ENCODE results near the gene C5orf15. TPM values are rescaled to one million over a fixed set of nuclear protein-coding genes. Genes with fewer than 3 reads are reported as not detected.
A peak's percentile ranks its signal among the peaks of the same experiment; 100 is the strongest.

Gene C5orf15
- total RNA-seq, 1 donor from 2014 or later: 120 TPM

GRCh38 chr5:133925866-133926488 is 42.4 kb downstream of the C5orf15 start:
- Mint-ChIP-seq H3K36me3 (no peaks in the 10 kb centered on the region), H3K27ac (no peak overlapping the region), H3K4me1 (no peaks in the 10 kb centered on the region), H3K9me3 (no peaks in the 10 kb centered on the region), H3K27me3 (ENCODE audit: insufficient read depth, low read depth) (peaks cover 7% of the 10 kb centered on the region), H3K4me3 (no peak overlapping the region)
- H3F3A ChIP-seq (ENCODE audit: low read depth): no peaks in the 10 kb centered on the region
- TF ChIP-seq EZH2 (IDR thresholded peaks at IDR 0.05): no peak
- TF ChIP-seq EZH2phosphoT487 (IDR thresholded peaks at IDR 0.05): no peak
- no peak for TF ChIP-seq CTCF (IDR thresholded peaks at IDR 0.05)
- H2AFZ ChIP-seq (replicated peaks): no peak overlapping the region
- no peaks in the 10 kb centered on the region for H3K9me3 ChIP-seq (ENCODE audit: low read depth)
- H3K4me1 ChIP-seq: no peaks in the 10 kb centered on the region
- no peaks in the 10 kb centered on the region for H3K79me2 ChIP-seq (ENCODE audit: low read depth)
- DNase-seq (ENCODE audit: low spot score): no peak
- no peaks in the 10 kb centered on the region for H3K27me3 ChIP-seq
- H3K27ac ChIP-seq: no peak overlapping the region
- no peak overlapping the region for H3K4me3 ChIP-seq
- no peak overlapping the region for H3K4me2 ChIP-seq
- H3K9ac ChIP-seq: no peak overlapping the region
- no peaks in the 10 kb centered on the region for H4K20me1 ChIP-seq (ENCODE audit: low read depth)
- no peaks in the 10 kb centered on the region for H3K36me3 ChIP-seq

GRCh38 chr5:133925269-133925668 is 43.2 kb downstream of the C5orf15 start:
- Histone ChIP-seq H3K27me3 (no peaks in the 10 kb centered on the region), H4K20me1 (ENCODE audit: low read depth) (no peaks in the 10 kb centered on the region), H2AFZ (replicated peaks) (no peak overlapping the region), H3K36me3 (no peaks in the 10 kb centered on the region), H3K79me2 (ENCODE audit: low read depth) (no peaks in the 10 kb centered on the region), H3F3A (ENCODE audit: low read depth) (no peaks in the 10 kb centered on the region), H3K27ac (no peak overlapping the region), H3K9ac (no peak overlapping the region), H3K4me1 (no peaks in the 10 kb centered on the region), H3K4me3 (no peak overlapping the region), H3K4me2 (no peak overlapping the region), H3K9me3 (ENCODE audit: low read depth) (no peaks in the 10 kb centered on the region)
- TF ChIP-seq CTCF (IDR thresholded peaks at IDR 0.05): no peak
- TF ChIP-seq EZH2 (IDR thresholded peaks at IDR 0.05): no peak
- no peak for TF ChIP-seq EZH2phosphoT487 (IDR thresholded peaks at IDR 0.05)
- DNase-seq (ENCODE audit: low spot score): no peak
- no peaks in the 10 kb centered on the region for H3K36me3 Mint-ChIP-seq
- H3K27ac Mint-ChIP-seq: peak overlapping the region; percentile 1
- H3K9me3 Mint-ChIP-seq: no peaks in the 10 kb centered on the region
- peaks cover 8% of the 10 kb centered on the region for H3K27me3 Mint-ChIP-seq (ENCODE audit: insufficient read depth, low read depth)
- no peak overlapping the region for H3K4me3 Mint-ChIP-seq
- H3K4me1 Mint-ChIP-seq: no peaks in the 10 kb centered on the region

GRCh38 chr5:133924221-133924920 is 44.1 kb downstream of the C5orf15 start:
- TF ChIP-seq EZH2 (IDR thresholded peaks at IDR 0.05) (no peak), EZH2phosphoT487 (IDR thresholded peaks at IDR 0.05) (no peak), CTCF (IDR thresholded peaks at IDR 0.05) (no peak)
- no peaks in the 10 kb centered on the region for H3F3A ChIP-seq (ENCODE audit: low read depth)
- Mint-ChIP-seq H3K4me1 (no peaks in the 10 kb centered on the region), H3K36me3 (no peaks in the 10 kb centered on the region), H3K4me3 (no peak overlapping the region), H3K27ac (no peak overlapping the region), H3K27me3 (ENCODE audit: insufficient read depth, low read depth) (peaks cover 8% of the 10 kb centered on the region), H3K9me3 (no peaks in the 10 kb centered on the region)
- H3K36me3 ChIP-seq: no peaks in the 10 kb centered on the region
- H3K4me2 ChIP-seq: no peak overlapping the region
- H3K9ac ChIP-seq: no peak overlapping the region
- DNase-seq (ENCODE audit: low spot score): no peak
- H3K9me3 ChIP-seq (ENCODE audit: low read depth): no peaks in the 10 kb centered on the region
- no peak overlapping the region for H3K27ac ChIP-seq
- H3K4me1 ChIP-seq: no peaks in the 10 kb centered on the region
- no peaks in the 10 kb centered on the region for H3K79me2 ChIP-seq (ENCODE audit: low read depth)
- no peaks in the 10 kb centered on the region for H3K27me3 ChIP-seq
- H2AFZ ChIP-seq (replicated peaks): peak overlapping the region; percentile 26
- no peaks in the 10 kb centered on the region for H4K20me1 ChIP-seq (ENCODE audit: low read depth)
- H3K4me3 ChIP-seq: no peak overlapping the region
